Measurements from ENCODE around the gene SH3D19. TPM values are rescaled to one million over a fixed set of nuclear protein-coding genes. Genes with fewer than 3 reads are reported as not detected.

The SH3D19 gene
- total RNA-seq, 2 donors from 2014 or later = 107 to 118 TPM

GRCh38 chr4:151251603-151252304 lies 73.7 kb downstream of the SH3D19 start:
- H3K9me3 ChIP-seq = no peaks in the 10 kb centered on the region
- H3K27ac ChIP-seq = no peak overlapping the region
- TF ChIP-seq CTCF (IDR thresholded peaks at IDR 0.05) = no peak
- no peaks in the 10 kb centered on the region for H3K36me3 ChIP-seq
- DNase-seq (ENCODE audit: low spot score) = no peak
- H3K27me3 ChIP-seq = no peaks in the 10 kb centered on the region
- peaks cover 0 to 11% of the 10 kb centered on the region in 2 donors for H3K4me1 ChIP-seq
- H3K4me3 ChIP-seq = no peak overlapping the region

GRCh38 chr4:151250706-151251105 lies 74.7 kb downstream of the SH3D19 start:
- H3K27me3 ChIP-seq = no peaks in the 10 kb centered on the region
- peaks cover 0 to 11% of the 10 kb centered on the region in 2 donors for H3K4me1 ChIP-seq
- no peak overlapping the region for H3K4me3 ChIP-seq
- no peaks in the 10 kb centered on the region for H3K36me3 ChIP-seq
- no peak for TF ChIP-seq CTCF (IDR thresholded peaks at IDR 0.05)
- no peak overlapping the region for H3K27ac ChIP-seq
- no peak for DNase-seq (ENCODE audit: low spot score)
- no peaks in the 10 kb centered on the region for H3K9me3 ChIP-seq

GRCh38 chr4:151248519-151248918 lies 76.9 kb downstream of the SH3D19 start:
- DNase-seq (ENCODE audit: low spot score) = no peak
- H3K9me3 ChIP-seq = no peaks in the 10 kb centered on the region
- H3K4me3 ChIP-seq = no peak overlapping the region
- no peak overlapping the region for H3K27ac ChIP-seq
- peaks cover 0 to 11% of the 10 kb centered on the region in 2 donors for H3K4me1 ChIP-seq
- H3K27me3 ChIP-seq = no peaks in the 10 kb centered on the region
- no peak for TF ChIP-seq CTCF (IDR thresholded peaks at IDR 0.05)
- no peaks in the 10 kb centered on the region for H3K36me3 ChIP-seq

GRCh38 chr4:151247395-151247794 lies 78.0 kb downstream of the SH3D19 start:
- H3K27me3 ChIP-seq = no peaks in the 10 kb centered on the region
- no peak for TF ChIP-seq CTCF (IDR thresholded peaks at IDR 0.05)
- H3K36me3 ChIP-seq = no peaks in the 10 kb centered on the region

GRCh38 chr4:151246742-151247141 lies 78.7 kb downstream of the SH3D19 start:
- H3K27me3 ChIP-seq = no peaks in the 10 kb centered on the region
- H3K9me3 ChIP-seq = no peaks in the 10 kb centered on the region
- no peak for TF ChIP-seq CTCF (IDR thresholded peaks at IDR 0.05)
- peaks cover 0 to 1% of the 10 kb centered on the region in 2 donors for H3K4me1 ChIP-seq
- no peak for DNase-seq (ENCODE audit: low spot score)
- H3K36me3 ChIP-seq = no peaks in the 10 kb centered on the region
- no peak overlapping the region for H3K27ac ChIP-seq
- no peak overlapping the region for H3K4me3 ChIP-seq

More at GRCh38 chr4:151247395-151247794, 78.0 kb downstream of the SH3D19 start:
- Histone ChIP-seq H3K9me3 (no peaks in the 10 kb centered on the region), H3K27ac (no peak overlapping the region), H3K4me3 (no peak overlapping the region), H3K4me1 (peaks cover 0 to 8% of the 10 kb centered on the region in 2 donors)
- DNase-seq (ENCODE audit: low spot score) = no peak

GRCh38 chr4:151242305-151242704 lies 83.1 kb downstream of the SH3D19 start:
- no peaks in the 10 kb centered on the region for H3K9me3 ChIP-seq
- H3K36me3 ChIP-seq = no peaks in the 10 kb centered on the region
- H3K4me1 ChIP-seq = peaks cover 0 to 3% of the 10 kb centered on the region in 2 donors
- H3K4me3 ChIP-seq = no peak overlapping the region
- no peak for TF ChIP-seq CTCF (IDR thresholded peaks at IDR 0.05)
- H3K27me3 ChIP-seq = no peaks in the 10 kb centered on the region
- no peak overlapping the region for H3K27ac ChIP-seq
- DNase-seq (ENCODE audit: low spot score) = no peak

Measured in right atrium auricular region (tissue), 2 donors.